GM10847 (cell line): ENCODE results near the gene SLC25A52.

ENCODE experiments used
- POLR2A ChIP-seq: IDR thresholded peaks from 2 replicates; pipeline ENCODE4 v1.6.1; 2011; ENCODE audit not compliant: insufficient read length; ENCODE audit errors: extremely low read depth

Gene SLC25A52, protein sequence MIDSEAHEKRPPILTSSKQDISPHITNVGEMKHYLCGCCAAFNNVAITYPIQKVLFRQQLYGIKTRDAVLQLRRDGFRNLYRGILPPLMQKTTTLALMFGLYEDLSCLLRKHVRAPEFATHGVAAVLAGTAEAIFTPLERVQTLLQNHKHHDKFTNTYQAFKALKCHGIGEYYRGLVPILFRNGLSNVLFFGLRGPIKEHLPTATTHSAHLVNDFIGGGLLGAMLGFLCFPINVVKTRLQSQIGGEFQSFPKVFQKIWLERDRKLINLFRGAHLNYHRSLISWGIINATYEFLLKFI

GRCh38 chr18:31760695-31761094 lies at the start of gene SLC25A52:
Gene SLC25A52 (minus strand): TSS chr18:31760880. CDS start chr18:31760661, 219 bp downstream.
- TF ChIP-seq POLR2A, result no peak

DNA sequence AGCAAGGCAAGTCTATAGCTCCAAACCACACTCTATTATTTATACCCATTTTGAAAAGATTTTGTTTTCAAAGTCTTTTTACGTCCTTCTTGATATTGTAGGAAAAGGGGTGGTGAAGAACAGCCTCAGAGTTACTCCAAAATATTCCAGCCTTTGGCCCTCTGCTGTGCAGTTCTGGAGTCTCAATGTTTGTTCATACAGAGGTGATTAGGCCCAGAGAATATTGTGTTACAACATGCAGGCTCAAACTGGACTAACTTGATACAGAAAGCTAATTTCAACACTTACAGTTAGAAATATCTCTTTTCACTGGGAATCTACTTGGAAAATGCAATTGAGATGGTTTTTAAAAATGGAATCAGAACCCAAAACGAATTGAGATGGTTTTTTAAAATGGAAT lies 40.4 kb upstream of the SLC25A52 start:
- TF ChIP-seq POLR2A, result no peak

GRCh38 chr18:31798399-31798798 lies 37.7 kb upstream of the SLC25A52 start:
- no peak for TF ChIP-seq POLR2A

- TF ChIP-seq POLR2A, result no peak
Measured at GRCh38 chr18:31795747-31796146, 35.1 kb upstream of the SLC25A52 start.

DNA sequence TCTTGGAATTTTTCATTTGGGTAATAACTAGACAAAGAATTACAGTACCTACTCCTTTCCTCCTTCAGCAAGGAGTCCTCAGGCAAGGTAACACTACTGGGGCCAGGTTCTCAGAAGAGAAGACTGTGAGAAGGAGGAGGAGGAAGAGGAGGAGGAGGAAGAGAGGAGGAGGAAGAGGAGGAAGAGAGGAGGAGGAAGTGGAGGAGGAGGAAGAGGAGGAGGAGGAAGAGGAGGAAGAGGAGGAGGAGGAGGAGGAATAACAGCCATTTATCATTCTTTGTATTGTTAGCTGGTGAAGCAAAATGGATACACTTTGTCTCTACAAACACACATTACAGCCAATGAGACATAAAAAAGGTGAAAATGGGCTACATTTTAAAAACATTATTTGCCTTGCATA lies 32.9 kb upstream of the SLC25A52 start:
- no peak for TF ChIP-seq POLR2A

GRCh38 chr18:31792580-31792911 lies 31.9 kb upstream of the SLC25A52 start:
- no peak for TF ChIP-seq POLR2A

DNA sequence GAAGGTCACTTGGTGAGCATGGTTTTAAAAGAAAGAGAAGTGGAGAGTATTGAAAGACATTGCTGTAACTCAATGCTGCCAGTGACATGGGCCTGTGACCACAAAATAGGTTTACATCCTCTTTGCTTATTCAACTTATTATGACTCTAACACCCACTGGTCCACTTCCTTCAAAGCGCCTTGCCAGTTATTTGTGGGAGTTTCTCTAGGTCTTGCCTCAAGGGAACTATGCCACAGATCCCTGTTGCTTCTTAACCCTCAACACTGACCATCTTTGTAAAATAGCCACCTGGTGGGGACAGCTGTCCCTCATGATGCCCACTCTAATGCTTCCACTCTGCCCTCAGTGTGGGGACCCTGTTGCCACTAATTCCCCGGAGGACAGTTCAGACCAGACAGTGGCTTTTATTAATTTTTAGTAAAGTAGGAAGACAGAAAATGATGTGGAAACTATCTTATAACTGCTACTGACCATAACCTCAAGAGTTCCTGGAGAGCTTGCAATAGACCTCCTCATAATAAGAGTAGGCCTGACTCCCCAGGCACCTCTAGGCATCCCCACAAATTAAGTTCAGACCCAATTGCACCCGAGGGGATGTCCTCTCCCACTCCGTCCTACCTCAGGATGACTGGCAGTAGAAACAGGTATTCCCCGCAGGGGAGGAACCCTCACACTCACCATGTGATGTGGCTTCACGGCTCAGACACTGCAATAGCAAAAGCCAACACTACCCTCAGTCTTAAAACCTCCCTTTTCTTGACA lies 31.3 kb upstream of the SLC25A52 start:
- TF ChIP-seq POLR2A, result no peak

DNA sequence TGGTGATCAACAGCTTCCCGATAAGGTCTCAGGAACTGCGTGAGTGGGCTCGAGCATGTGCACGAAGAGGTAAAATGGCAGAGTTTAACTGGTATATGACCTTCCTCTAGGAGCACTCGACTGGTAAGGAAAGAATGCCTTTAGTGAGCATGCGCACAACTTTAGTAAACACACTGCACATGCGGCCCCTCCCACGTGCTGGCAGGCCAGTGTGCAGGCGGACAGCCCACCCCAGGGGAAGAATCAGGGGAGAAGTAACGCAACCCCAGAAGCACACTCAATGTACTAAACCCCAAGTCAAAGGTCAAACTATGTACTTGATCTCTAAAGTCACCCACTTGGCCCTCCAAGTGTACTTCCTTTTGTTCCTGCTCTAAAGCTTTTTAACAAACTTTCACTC lies 28.7 kb upstream of the SLC25A52 start:
- no peak for TF ChIP-seq POLR2A

GRCh38 chr18:31783059-31783458 lies 22.4 kb upstream of the SLC25A52 start:
- TF ChIP-seq POLR2A, result no peak

DNA sequence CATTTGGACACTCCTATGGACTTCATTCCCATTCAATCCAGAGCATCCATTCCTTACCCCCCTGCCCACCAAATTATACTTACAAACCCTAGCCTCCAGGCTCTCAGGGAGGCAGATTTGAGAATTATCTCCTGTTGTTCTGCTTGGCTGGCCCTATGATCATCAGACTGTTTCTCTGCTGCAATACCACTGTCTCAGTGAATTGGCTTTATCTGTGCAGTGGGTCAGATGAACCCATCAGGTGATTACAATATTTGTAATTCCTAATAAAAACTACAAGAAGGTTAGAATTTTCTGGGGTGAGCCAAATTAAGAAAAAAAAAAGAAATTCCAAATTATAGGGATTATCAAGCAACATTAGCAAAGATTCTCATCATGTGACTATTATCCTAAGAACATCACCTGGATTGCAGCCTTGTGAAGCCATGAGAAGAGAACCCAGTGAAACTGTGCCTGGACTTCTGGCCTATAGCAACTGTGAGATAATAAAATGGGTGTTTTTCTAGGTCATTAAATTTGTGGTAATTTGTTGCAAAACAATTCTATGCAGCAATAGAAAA lies 17.8 kb upstream of the SLC25A52 start:
- no peak for TF ChIP-seq POLR2A

- TF ChIP-seq POLR2A, result no peak
Measured at GRCh38 chr18:31776093-31776492, 15.4 kb upstream of the SLC25A52 start.

- TF ChIP-seq POLR2A, result no peak
Measured at GRCh38 chr18:31774962-31775361, 14.3 kb upstream of the SLC25A52 start.

DNA sequence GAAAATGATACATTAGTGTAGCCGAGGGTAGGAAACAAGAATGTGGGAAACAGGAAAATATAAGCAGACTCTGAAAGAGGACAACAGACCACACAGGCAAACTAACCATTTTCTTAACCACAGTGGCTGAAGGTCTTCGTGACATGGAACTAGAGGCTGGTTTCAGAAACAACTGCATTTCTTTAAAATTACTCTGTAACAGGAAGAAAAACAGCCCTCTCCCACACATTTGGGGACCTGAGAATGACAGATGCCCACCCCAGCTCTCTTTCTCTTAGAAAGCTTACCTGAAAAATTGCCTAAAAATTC lies 13.8 kb upstream of the SLC25A52 start:
- TF ChIP-seq POLR2A, result no peak

GRCh38 chr18:31773774-31774476 lies 13.2 kb upstream of the SLC25A52 start:
- TF ChIP-seq POLR2A, result no peak

- no peak for TF ChIP-seq POLR2A
Measured at GRCh38 chr18:31772699-31773098, 12.0 kb upstream of the SLC25A52 start.

DNA sequence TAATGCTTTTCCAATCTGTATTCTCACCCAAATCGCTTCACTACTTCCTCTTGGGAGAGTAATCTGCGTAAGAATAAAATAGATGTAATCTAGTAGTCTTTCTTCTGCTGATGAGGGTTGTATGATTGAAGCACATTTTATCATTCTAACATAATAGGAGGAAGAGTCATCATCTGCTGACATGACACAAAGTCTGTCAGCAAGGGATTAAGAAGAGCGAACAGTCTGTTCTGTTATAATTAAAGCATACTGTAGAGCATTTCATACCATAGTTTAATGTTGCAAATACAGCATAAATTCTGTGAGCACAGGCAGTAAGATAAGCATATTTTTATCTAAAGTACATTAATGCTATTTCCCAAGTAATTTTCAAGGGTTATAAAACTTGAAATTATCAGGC lies 10.4 kb downstream of the SLC25A52 start:
- TF ChIP-seq POLR2A, result no peak
